G401 (cell line): ENCODE results near the gene USP8. TPM values are rescaled to one million over a fixed set of nuclear protein-coding genes. Genes with fewer than 3 reads are reported as not detected.
"Not testable (repeated sequence)": the region's sequence is repeated elsewhere in the genome, so short reads cannot be mapped to it uniquely, and the experiment has no call there.

Experiments used
- DNase-seq: peaks from one replicate; pipeline ENCODE4 v3.0.0-alpha.2; 2015; ENCODE audit warnings: low spot score
- in situ Hi-C: cut with HindIII; loops from 2 replicates; pipeline ENCODE4 v1.10.0; 2016; ENCODE audit warnings: low sequenced_read_pairs, mixed read lengths
- total RNA-seq: library from RNA; depleted of rRNA; stranded (reverse); fragments of >200 nt; shearing (Covaris generic); gene quantifications from 2 replicates; pipeline ENCODE4 v1.2.3, GENCODE V29; 2014

Gene USP8
- total RNA-seq, 1 experiment from 2014 or later: 69.5 TPM

DNA sequence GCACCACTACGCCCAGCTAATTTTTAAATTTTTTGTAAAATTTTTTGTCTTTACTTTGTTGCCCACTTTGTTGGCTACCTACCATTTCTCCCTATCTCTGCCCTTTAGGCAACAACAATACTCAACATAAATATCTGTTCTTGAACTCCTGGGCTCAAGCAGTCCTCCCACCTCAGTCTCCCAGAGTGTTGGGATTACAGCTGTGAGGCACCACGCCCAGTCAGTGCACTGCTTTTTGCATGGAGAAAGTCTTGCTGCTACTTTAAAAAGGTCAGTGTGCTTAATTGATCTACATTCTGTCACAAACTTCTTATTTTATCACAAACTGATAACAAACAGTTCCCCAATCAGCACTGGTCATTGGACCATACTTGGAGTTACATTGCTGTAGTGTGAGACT, 8.0 kb downstream of the USP8 start:
- in situ Hi-C loops: no loop called here
- no peak for DNase-seq

DNA sequence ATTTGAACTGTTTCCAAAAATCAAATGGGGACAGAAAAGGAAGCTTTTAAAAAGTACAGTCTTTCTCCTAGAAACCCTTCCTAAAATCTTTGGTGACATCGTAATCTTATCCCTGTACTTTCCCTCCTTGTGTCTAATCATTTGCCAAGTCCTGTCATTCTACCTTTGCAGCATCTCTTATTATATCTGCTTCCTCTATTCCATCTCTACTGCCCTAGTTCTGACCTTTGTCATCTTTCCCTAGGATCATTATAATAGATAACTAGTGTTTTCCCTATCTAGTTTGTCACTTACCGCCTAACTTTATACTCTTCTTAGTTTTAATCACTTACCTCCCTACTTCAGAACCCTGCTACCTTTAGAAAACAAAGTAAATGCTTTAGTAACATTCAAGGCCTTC, 11.6 kb downstream of the USP8 start:
- in situ Hi-C loops: no loop called here
- no peak for DNase-seq

GRCh38 chr15:50438251-50438650, 14.0 kb downstream of the USP8 start:
- in situ Hi-C loops: no loop called here
- DNase-seq: no peak

- in situ Hi-C loops: no loop called here
Measured at GRCh38 chr15:50440932-50441331, 16.7 kb downstream of the USP8 start.

DNA sequence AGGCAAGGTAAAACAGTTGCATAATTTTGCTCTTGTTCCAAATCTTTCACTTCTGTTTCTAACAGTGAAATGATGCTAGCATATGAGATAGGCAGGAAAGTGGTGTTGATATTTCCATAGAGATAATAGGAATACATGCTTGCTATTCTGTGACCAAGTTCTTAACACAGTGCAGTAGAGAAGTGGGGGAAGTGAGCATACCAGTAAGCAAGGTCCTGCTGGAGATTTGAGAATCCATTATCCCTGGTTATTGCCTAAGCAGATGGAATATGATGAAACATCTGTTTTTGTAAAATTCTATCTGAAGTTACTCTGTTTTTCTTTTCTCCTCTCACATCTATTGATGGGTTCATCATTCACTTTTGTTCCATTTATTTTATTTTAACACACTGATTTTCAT, 28.7 kb downstream of the USP8 start:
- in situ Hi-C loops: no loop called here

More at GRCh38 chr15:50440932-50441331, 16.7 kb downstream of the USP8 start:
- DNase-seq: no peak

DNA sequence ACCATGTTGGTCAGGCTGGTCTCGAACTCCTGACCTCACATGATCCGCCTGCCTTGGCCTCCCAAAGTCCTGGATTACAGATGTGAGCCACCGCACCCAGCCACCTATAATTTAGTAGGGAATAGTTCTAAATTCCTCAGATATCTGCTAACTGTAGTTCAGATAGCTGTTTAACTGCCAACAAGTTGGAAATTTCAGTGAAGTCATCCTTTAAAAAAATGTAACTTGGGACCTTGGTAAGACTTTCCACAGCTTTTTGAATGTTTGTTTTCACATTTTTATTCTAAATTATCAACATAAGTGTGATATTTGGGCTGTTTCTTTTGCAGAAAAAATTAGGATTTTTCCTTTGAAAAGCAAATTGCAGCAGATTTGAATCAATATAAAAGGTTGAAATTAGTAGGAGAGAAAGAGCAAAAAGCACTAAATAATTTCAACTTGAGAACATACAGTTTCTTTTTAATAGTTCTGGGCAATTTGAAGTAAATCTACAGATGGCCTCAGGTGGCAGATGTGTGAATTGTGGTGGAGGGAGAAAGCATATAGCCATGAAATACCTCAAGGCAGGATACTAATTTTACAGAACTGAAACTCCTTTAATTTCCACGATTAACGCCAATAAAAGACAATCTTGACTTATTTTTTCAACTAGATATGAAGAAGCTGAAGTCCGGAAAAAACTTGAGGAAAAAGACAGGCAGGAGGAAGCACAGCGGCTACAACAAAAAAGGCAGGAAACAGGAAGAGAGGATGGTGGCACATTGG, 34.3 kb downstream of the USP8 start:
- in situ Hi-C loops: no loop called here

More for the DNA sequence above, 28.7 kb downstream of the USP8 start:
- no peak for DNase-seq

DNA sequence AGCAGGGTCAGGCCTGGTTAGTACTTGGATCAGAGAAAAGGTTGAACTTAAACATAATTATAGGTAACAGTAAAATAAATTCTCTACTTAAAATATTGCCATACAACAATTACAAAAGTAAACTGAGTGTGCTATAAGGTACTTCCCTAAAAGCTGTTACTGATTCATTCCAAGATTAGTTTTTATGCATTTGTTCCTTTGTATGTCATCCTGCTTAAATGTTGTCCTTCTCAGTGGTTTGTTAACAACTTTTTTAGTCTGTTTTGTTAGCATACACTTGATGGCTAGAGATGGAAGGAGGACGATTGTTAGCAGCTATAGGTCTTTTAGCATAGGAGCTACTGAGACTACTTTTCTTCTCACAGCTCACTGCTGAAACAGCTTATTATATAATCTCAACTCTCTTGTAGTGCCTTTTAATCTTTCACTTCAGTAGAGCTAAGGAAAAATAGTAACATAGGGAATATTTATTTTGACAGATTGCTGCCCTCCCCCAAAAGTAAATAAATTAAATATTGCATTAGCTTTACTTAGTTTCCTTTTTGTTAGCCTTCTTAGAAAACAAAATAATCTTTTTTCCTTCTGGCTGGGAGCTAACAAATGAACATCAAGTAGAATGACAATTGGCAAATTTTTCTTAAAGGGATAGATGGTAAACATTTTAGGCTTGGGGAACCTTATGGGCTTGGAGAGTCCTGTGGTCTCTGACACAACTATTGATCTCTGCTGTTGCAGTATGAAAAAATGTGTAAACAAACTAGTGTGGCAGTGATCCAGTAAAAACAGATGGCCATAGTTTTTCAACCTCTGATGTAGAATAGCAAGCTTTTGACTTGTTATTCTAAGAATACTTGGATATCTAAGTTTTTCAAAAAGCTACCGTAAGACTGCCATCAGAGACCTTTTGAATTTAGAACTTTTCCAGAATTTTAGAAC, 39.5 kb downstream of the USP8 start:
- DNase-seq: peak; percentile 60
- in situ Hi-C loops: no loop called here

More for the DNA sequence above, 34.3 kb downstream of the USP8 start:
- DNase-seq: no peak

DNA sequence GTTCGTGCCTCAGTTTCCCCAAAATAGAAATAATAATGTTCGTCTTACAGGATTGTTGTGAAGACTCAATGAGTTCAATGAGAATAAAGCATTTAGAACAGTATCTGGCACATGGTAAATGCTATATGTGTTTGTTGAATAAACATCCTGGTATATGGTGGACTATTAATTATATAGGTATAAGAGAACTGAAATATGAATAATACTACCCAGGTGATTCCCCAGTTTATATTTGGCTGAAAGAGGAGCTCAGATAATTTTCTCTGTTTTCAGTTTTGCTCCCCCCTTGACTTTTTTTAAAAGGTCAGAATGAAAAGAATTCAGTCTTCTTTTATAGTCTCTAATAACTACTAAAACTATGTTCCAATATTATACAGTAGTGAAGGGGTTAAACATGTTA, 46.9 kb downstream of the USP8 start:
- in situ Hi-C loops: no loop called here
- DNase-seq: no peak

DNA sequence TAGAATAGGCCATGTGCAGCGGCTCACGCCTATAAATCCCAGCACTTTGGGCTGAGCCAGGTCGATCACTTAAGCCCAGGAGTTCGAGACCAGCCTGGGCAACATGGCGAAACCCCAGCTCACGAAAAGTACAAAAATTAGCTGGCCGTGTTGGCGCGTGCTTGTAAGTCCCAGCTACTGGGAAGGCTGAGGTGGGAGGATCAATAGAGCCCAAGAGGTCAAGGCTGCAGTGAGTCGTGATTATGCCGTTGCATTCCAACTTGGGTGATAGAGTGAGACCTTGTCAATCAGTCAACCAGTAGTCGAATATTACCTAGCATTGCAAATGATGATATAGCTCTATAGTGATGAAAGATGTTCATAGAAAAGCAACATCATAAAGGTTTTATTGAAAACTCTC, 51.9 kb downstream of the USP8 start:
- in situ Hi-C loops: no loop called here
- no peak for DNase-seq

- DNase-seq: no peak
- in situ Hi-C loops: no loop called here
Measured at GRCh38 chr15:50484781-50485180, 60.6 kb downstream of the USP8 start.

GRCh38 chr15:50485389-50485788, 61.2 kb downstream of the USP8 start:
- in situ Hi-C loops: no loop called here
- DNase-seq: no peak

DNA sequence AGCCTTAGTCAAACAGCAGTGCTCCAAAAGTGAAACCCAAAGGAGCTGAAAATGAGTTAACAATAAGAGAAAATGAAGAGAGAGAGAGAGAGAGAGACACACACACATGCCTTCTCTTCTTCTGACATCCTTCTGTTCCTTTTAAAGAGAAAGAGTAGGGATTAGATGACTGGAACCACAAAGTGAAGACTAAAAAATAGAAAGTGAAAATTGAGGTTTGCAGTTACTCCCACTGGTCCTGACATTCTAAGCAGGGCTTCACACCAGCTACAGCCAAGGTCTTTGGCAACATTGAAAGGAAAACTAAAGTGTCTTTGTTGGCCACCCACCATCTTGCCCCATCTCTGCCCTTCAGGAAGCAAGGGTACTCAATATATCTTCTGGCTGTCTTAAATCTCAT, 63.1 kb downstream of the USP8 start:
- DNase-seq: no peak
- in situ Hi-C loops: no loop called here

DNA sequence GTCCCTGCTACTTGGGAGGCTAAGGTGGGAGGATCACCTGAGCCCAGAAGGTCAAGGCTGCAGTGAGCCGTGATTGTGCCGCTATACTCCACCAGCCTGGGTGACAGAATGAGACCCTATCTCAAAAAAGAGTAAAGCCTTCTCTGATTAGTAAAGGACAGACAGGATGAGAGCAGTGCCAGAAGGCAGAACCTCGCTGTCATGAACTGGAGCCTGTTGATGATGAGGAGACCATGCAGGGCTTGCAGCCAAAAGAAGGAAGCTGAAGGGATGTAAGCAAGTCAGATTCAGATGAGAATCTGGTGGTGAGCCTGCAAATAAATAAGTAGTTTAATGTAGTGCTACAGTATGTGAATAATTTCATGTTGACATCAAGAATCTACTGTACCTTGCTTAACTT, 69.4 kb downstream of the USP8 start:
- DNase-seq: no peak
- in situ Hi-C loops: no loop called here

- DNase-seq, in situ Hi-C loops: not testable (repeated sequence)
Measured at GRCh38 chr15:50494547-50494946, 70.3 kb downstream of the USP8 start.

- DNase-seq: no peak
- in situ Hi-C loops: no loop called here
Measured at GRCh38 chr15:50496692-50497091, 72.5 kb downstream of the USP8 start.

GRCh38 chr15:50500352-50500751, 76.1 kb downstream of the USP8 start:
- no peak for DNase-seq
- in situ Hi-C loops: no loop called here

DNA sequence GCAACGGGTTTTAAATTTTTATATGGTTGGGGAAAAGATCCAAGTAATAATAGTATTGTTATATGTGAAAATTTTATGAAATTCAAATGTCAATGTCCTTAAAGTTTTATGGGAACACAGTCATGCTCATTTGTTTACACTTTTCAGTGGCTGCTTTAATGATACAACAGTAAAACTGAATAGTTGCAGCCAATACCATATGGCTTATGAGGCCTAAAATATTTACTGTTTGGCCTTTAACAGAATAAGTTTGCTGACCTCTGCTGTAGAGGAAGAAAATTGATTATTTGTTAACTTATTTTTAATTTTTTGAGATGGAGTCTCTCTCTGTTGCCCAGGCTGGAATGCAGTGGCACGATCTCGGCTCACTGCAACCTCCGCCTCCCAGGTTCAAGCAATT, 77.6 kb downstream of the USP8 start:
- in situ Hi-C loops: no loop called here

DNA sequence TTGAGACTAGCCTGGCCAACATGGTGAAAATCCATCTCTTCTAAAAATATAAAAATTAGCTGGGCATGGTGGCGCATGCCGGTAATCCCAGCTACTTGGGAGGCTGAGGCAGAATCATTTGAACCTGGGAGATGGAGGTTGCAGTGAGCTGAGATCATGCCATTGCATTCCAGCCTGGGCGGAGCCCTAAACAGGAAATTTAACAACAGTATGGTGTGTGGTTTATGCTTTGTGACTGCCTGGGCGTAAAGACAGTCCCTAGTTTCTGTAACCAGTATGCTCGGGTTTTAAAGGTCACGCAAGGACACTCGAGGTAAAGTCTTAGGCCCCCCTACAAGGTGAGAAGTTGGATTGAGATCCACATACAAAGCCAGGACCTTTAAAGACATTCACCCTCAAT, 78.9 kb downstream of the USP8 start:
- in situ Hi-C loops: no loop called here
- no peak for DNase-seq

More for the DNA sequence above, 77.6 kb downstream of the USP8 start:
- no peak for DNase-seq

GRCh38 chr15:50505656-50506055, 81.5 kb downstream of the USP8 start:
- DNase-seq, in situ Hi-C loops: not testable (repeated sequence)

DNA sequence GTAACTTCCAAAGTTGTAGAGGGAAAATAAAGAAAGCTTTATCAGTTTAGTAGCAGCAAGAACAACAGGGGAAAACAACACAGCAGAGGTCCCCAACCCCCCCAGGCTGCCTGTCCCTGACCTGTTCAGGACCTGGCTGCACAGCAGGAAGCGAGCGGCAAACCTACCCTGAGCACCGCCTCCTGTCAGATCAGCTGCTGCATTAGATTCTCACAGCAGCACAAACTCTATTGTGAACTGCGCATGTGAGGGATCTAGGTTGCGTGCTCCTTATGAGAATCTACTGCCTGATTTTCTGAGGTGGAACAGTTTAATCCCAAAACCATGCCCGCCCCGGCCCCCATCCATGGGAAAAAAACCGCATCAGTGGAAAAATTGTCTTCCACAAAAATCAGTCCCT, 81.9 kb downstream of the USP8 start:
- no peak for DNase-seq
- in situ Hi-C loops: no loop called here
